Neural progenitor cell (in vitro differentiated cells): Measurements from ENCODE around the gene C1orf122.

Experiments used
- EZH2 ChIP-seq: fragments of 200-600 bp; sonication (generic); IDR thresholded peaks from 2 replicates; pipeline ENCODE4 v1.6.1; 2017; ENCODE audit warnings: antibody characterized with exemption, mild to moderate bottlenecking, moderate library complexity
- EZH2phosphoT487 ChIP-seq: fragments of 200-600 bp; sonication (generic); IDR thresholded peaks from 2 replicates; pipeline ENCODE4 v1.6.1; 2017; ENCODE audit warnings: antibody characterized with exemption
- TF ChIP-seq, protein P1 (sequence below): fragments of 200-600 bp; sonication (generic); IDR thresholded peaks from 2 replicates; pipeline ENCODE4 v1.5.1; 2017; ENCODE audit warnings: antibody characterized with exemption, mild to moderate bottlenecking

- TF ChIP-seq, protein P1, sequence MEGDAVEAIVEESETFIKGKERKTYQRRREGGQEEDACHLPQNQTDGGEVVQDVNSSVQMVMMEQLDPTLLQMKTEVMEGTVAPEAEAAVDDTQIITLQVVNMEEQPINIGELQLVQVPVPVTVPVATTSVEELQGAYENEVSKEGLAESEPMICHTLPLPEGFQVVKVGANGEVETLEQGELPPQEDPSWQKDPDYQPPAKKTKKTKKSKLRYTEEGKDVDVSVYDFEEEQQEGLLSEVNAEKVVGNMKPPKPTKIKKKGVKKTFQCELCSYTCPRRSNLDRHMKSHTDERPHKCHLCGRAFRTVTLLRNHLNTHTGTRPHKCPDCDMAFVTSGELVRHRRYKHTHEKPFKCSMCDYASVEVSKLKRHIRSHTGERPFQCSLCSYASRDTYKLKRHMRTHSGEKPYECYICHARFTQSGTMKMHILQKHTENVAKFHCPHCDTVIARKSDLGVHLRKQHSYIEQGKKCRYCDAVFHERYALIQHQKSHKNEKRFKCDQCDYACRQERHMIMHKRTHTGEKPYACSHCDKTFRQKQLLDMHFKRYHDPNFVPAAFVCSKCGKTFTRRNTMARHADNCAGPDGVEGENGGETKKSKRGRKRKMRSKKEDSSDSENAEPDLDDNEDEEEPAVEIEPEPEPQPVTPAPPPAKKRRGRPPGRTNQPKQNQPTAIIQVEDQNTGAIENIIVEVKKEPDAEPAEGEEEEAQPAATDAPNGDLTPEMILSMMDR, result no peak
- TF ChIP-seq EZH2, result no peak
- no peak for TF ChIP-seq EZH2phosphoT487
Observed at GRCh38 chr1:37839676-37840075, 32.1 kb downstream of the C1orf122 start.
